A549 treated with Hydrocortisone at 1 μM for 4 hours (cell line): ENCODE measurements around the gene EMC8. TPM values are rescaled to one million over a fixed set of nuclear protein-coding genes. Genes with fewer than 3 reads are reported as not detected.

ENCODE experiments used
- total RNA-seq: library from RNA; stranded (reverse); fragments of 200-300 nt; extraction: Qiagen RNA extraction; gene quantifications from 5 replicates; pipeline ENCODE4 v1.2.3, GENCODE V29; 2022

Gene EMC8
- total RNA-seq: 53.6 to 77.8 TPM (median 67.4 TPM) in 5 replicates

GRCh38 chr16:85799497-85800320 lies at the start of gene EMC8, which contains the start of gene COX4I1:
EMC8 (minus strand) TSS chr16:85799544; CDS start chr16:85799295, 249 bp downstream.
COX4I1 (plus strand) TSS chr16:85799695; CDS start chr16:85801206, 1,511 bp downstream.

DNA sequence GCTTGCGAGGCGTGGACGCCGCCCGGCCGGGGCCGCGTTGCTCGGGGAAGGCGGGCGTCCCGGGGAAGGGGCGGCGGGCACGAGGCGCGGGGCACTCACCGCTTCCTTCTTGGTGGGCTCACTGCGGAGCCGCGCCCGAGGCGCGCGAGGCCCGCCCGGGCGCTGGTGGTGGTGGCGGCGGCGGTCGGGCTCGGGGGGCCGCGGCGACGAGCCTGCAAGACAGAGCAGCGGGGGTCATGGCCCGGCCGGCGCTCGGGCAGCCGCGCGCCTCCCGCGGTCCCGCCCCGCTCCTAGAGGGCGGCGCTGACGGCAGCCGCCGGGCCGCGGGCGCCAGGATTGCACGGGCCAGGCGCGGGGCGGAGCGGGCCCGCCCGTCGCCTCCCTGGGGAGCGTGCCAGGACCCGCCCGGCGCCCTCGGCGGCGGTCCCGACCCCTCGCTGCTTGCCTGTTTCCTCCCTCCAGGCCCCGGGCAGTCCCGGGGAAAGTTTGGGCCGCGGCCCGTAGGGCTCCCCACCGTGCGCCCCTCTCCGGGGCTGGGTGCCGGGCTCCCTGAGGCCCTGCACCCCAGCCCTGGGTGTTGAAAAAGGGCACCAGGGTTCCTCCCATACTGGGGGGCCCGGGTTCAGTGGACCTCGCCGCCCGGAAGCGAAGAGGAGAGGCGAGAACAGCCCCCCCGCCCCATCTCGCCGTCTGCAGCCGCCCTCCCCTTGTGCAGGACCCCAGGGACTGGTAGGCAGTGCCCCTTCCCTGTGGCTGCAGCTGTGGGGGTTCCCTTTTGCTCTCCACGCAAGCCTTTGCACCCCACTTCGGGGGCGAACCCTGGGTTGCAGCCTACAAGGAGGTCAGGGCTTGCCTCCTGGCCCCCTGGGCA lies 48.3 kb downstream of the EMC8 start, which contains the start of gene C16orf74:
Gene C16orf74, minus strand, starts transcription at position 270 of the 871 bp plus-strand sequence. CDS start 15,879 bp downstream, outside the sequence.

Other genes starting within 250 kb of the EMC8 start
- gene GSE1, start 186.2 kb downstream of the EMC8 start, total RNA-seq: 19.4 to 22.1 TPM (median 21.7 TPM) in 5 replicates
- 28.6 to 33.5 TPM (median 30.3 TPM) in 5 replicates for gene GINS2, start 110.6 kb downstream of the EMC8 start, total RNA-seq
- 11.3 to 17.5 TPM (median 15.4 TPM) in 5 replicates for gene C16orf74, start 48.4 kb downstream of the EMC8 start, total RNA-seq
- gene COX4I1, start 151 bp upstream of the EMC8 start, total RNA-seq: 723 to 837 TPM (median 797 TPM) in 5 replicates
- gene IRF8, start 99.6 kb upstream of the EMC8 start, total RNA-seq: 0.33 to 0.68 TPM (median 0.53 TPM) in 5 replicates